C4-2B (cell line): ENCODE data around the gene FABP2.

Experiments used
- H3K27ac ChIP-seq: fragments of 450-650 bp; 2 replicates; pipeline ENCODE4 v1.5.1; 2017
- ZFX ChIP-seq: fragments of 450-650 bp; IDR thresholded peaks from 2 replicates; pipeline ENCODE4 v1.6.1; 2017
- TF ChIP-seq, protein P1 (sequence below): fragments of 450-650 bp; conservative IDR thresholded peaks from 2 replicates; pipeline ENCODE4 v1.5.1; 2017; ENCODE audit warnings: mild to moderate bottlenecking

The FABP2 gene

DNA sequence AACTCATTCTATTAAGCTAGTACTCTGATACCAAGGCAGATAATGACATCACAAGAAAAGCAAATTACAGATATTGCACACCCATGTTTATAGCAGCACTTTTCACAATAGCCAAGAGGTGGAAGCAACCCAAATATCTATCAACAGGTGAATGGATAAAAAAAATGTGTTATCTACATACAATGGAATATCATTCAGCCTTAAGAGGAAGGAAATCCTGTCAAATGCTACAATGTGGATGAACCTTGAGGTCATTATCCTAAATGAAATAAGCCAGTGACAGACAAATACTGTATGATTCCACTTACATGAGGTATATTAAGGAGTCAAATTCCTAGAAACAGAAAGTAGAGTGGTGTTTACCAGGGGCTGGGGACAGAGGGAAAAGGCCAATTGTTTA, 14.3 kb downstream of the FABP2 start:
- TF ChIP-seq ZFX = no peak
- TF ChIP-seq, protein P1, sequence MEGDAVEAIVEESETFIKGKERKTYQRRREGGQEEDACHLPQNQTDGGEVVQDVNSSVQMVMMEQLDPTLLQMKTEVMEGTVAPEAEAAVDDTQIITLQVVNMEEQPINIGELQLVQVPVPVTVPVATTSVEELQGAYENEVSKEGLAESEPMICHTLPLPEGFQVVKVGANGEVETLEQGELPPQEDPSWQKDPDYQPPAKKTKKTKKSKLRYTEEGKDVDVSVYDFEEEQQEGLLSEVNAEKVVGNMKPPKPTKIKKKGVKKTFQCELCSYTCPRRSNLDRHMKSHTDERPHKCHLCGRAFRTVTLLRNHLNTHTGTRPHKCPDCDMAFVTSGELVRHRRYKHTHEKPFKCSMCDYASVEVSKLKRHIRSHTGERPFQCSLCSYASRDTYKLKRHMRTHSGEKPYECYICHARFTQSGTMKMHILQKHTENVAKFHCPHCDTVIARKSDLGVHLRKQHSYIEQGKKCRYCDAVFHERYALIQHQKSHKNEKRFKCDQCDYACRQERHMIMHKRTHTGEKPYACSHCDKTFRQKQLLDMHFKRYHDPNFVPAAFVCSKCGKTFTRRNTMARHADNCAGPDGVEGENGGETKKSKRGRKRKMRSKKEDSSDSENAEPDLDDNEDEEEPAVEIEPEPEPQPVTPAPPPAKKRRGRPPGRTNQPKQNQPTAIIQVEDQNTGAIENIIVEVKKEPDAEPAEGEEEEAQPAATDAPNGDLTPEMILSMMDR = no peak
- H3K27ac ChIP-seq = no peak overlapping the region

DNA sequence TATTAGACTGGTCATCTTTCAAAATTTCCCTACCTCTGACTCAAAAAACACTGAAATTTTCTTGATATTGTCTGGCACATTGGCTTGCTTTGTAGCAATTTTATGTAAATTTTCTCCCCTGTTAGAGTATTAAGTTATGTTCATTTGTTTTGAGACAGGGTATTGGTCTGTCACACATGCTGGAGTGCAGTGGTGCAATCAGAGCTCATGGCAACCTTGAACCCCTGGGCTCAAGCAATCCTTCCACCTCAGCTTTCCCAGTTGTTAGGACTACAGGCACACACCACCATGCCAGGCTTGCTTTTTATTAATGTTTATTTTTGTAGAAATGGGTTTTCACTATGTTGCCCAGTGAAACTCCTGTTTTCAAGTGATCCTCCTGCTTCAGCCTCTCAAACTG, 17.5 kb downstream of the FABP2 start:
- TF ChIP-seq, protein P1 = no peak
- no peak for TF ChIP-seq ZFX
- no peak overlapping the region for H3K27ac ChIP-seq

DNA sequence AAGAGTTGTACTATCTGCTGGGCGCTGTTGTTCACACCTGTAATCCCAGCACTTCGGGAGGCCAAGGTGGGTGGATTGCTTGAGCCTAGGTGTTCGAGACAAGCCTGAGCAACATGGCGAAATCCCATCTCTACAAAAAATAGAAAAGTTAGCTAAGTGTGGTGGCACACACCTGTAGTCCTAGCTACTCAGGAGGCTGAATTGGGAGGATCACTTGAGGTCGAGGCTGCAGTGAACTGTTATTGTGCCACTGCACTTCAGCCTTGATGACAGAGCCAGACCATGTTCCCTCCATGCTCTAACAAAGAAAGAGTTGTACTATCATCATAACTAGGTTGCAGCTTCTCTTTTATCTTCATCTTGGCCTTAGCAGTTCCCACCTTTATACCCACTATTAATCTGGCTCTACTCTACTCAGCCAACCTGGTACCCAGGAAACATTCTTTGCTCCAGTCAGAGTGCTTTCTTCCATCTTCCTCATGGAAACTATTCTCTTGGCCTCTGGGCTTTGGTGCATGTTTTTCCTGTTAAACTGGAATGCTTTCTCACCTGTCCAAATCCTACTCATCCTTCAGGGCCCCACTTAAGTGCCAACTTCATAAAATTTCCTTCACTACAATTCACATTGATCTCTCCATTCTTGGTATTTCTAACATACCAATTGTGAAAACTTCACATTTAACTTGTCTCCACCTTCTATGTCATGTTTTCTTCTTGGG, 18.2 kb downstream of the FABP2 start:
- TF ChIP-seq, protein P1 = no peak
- TF ChIP-seq ZFX = no peak
- no peak overlapping the region for H3K27ac ChIP-seq

GRCh38 chr4:119302073-119302832, 19.7 kb downstream of the FABP2 start:
- TF ChIP-seq ZFX = no peak
- TF ChIP-seq, protein P1 = no peak
- no peak overlapping the region for H3K27ac ChIP-seq

DNA sequence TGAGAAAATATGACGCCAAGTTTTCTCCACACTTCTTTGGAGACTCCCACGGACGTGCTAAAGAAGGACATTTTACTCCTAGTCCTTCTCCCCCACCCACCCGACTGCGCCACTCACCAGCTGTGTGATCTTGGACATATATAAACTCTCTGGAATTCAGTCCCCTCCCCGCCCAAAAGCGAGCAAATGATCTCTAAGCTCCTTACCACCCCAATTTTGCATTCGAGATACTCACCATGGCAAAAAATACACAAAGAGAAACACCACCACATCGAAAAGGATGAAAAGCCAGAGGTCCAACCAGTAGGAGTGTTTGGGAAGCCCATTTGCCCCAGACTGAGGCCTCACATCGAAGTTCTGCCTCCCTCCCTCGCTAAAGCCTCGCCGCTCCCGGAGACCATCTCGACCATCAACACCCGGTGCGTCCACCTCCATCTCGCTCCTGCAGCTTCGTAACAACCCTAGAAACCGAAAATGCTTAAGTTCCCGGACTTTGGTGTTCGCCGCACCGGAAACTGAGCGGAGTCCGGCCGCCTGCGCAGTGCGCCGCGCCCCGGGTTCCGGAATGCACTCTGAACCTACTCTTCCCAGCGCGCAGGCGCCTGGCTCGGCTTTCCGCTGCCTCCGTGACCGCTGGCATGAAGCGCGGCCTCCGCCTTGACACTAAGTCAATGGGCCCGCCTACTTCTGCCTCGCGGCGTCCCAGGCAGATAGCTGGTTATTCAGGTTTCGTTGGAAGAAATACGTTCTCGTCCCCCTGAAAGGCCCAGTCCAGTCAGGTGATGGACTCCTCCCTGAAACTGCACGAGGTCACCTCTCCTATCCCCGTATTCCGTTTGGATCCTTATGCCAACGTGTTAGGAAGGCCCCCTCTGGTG, 21.6 kb downstream of the FABP2 start:
- H3K27ac ChIP-seq = peak overlapping the region; percentile 89
- TF ChIP-seq, protein P1 = no peak
- peak; percentile 24; the same call in 1 of the 2 replicates for TF ChIP-seq ZFX

DNA sequence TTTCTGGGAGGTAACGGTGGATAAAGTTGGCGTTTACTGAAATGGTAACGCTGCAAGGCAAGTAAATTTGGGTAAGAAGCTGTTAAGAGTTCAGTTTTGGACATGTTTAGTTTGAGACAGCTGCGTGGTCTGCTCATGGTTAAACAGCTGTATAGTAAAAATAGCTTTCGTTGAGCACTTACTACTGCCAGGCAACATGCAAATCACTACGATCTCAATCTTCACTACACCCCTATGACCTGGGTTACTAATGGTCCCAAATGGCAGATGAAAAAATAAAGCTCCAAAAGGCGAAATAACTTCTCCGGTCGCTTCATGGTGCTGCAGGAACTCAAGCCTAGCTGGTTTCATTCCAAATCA, 22.2 kb downstream of the FABP2 start:
- peak overlapping the region; percentile 89 for H3K27ac ChIP-seq
- TF ChIP-seq, protein P1 = no peak
- no peak for TF ChIP-seq ZFX
